ENCODE measurements around the gene TLR10. TPM values are rescaled to one million over a fixed set of nuclear protein-coding genes. Genes with fewer than 3 reads are reported as not detected.

The TLR10 gene, protein sequence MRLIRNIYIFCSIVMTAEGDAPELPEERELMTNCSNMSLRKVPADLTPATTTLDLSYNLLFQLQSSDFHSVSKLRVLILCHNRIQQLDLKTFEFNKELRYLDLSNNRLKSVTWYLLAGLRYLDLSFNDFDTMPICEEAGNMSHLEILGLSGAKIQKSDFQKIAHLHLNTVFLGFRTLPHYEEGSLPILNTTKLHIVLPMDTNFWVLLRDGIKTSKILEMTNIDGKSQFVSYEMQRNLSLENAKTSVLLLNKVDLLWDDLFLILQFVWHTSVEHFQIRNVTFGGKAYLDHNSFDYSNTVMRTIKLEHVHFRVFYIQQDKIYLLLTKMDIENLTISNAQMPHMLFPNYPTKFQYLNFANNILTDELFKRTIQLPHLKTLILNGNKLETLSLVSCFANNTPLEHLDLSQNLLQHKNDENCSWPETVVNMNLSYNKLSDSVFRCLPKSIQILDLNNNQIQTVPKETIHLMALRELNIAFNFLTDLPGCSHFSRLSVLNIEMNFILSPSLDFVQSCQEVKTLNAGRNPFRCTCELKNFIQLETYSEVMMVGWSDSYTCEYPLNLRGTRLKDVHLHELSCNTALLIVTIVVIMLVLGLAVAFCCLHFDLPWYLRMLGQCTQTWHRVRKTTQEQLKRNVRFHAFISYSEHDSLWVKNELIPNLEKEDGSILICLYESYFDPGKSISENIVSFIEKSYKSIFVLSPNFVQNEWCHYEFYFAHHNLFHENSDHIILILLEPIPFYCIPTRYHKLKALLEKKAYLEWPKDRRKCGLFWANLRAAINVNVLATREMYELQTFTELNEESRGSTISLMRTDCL
- total RNA-seq: 0.71 TPM

DNA sequence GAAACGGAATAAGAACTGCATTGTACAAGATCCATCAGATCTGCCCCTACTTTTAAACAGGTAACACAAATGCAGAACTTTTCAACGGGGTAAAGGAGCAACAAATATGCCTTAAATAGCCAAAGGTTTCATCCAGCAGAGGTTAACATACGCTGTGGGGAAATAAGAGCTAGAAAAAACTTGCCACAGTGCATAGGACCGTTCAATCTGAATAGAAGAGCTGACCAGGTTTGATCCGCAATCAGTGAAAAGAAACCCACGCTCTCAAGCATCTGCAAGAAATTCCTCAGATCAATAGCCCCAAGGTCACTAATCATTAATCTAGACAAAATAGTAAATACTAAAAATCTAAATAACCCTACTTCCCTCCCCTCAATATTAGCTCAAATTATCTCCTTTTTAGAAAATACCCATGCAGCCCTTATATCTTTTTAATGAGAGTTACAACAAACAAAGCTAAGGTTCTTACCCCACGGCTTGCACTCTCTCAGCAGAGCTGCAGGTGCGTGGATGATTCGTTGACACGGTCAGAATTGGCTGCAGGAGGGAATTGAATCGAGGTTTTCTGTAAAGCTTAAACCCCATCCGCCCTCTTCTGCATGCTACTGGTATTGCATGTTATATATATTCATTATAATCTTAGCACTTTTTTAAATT is at the start of gene TLR10:
TLR10 (minus strand) TSS at position 539 of the 657 bp plus-strand sequence. CDS start 7,400 bp downstream, outside the sequence.

DNA sequence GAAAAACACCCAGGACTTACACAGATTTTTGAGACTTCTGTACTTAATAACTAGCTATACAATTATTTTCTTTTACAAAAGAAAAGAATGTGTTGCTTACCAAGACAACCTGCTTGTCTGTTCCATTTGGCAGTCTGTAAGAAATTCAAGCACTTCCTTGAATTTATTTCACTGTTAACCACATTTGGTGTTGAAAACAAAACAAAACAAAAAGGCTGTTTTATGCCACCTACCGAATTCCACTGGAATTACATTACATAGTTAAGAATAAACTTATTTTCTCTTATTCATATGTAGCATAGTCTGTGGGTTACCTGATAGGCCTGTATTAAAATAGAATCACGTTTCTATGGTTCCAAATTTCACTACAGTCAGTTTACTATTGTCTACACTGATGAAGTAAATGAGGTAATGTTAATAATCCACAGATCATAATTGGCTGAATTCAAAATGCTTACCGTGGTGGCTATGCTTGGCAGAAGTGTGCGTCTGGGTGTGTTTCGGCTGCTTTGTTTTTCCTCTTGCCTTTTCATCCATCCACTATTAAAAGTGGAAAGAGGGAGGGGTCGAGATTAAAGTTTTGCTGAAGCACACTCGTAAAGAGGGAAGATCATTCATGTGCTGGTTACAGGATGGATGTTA is 22.0 kb upstream of the TLR10 start, which contains the start of gene TLR1:
TLR1 (minus strand) TSS at position 138 of the 642 bp plus-strand sequence. CDS start 5,960 bp downstream, outside the sequence.

Other genes starting within 250 kb of the TLR10 start
- 41.8 TPM for gene KLF3, start 118.8 kb downstream of the TLR10 start, total RNA-seq
- gene TLR1, start 21.8 kb upstream of the TLR10 start, total RNA-seq: 9.6 TPM
- gene TLR6, start 73.8 kb upstream of the TLR10 start, total RNA-seq: 2.0 TPM
- gene FAM114A1, start 84.8 kb upstream of the TLR10 start, total RNA-seq: 126 TPM
- 1.6 TPM for gene TMEM156, start 249.4 kb upstream of the TLR10 start, total RNA-seq

All from camera-type eye (tissue), 1 donor.